ENCODE results near the gene COX7A2. TPM values are rescaled to one million over a fixed set of nuclear protein-coding genes. Genes with fewer than 3 reads are reported as not detected.

Gene COX7A2
- total RNA-seq, 1 experiment from 2014 or later: 516 TPM

DNA sequence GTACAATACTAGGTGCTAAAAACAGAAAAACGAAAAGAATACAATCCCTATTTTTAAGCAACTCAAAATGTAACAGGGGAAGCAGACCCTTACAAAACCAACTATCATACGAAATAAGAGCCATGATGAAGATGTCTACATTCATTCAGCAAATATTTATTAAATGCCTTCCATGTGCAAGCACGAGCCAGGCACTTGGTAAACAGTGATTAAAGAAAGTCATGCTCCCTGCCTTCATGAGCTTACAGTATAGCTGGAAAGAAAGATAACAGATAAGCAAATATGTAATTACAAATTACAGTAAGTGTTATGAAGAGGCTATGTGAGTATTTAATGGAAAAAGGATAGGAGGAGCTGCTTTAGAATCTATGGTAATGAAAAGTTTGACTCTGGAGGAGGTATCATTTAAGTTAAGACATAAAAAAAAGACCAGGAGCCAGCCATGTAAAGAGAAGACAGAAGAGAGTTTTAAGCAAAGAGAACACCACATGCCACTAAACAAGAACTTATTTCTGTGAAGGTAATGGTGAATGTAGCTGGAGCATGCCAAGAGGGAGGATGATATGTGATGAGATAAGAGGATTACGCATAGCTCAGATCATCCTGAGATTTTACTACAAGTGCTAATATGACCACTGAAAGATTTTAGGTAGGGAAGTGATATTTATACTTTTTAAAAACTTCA is 19.3 kb upstream of the COX7A2 start:
- no CpG with 5 or more reads among the region's 4 CpGs for WGBS (ENCODE audit: extremely low coverage, insufficient read length, low lambda C conversion rate)

More for the DNA sequence above, 19.3 kb upstream of the COX7A2 start:
- TF ChIP-seq CTCF (conservative IDR thresholded peaks at IDR 0.05): no peak
- H3K9me3 ChIP-seq (ENCODE audit: control insufficient read depth, low read depth, low read length): no peaks in the 10 kb centered on the region
- H3K27ac ChIP-seq (ENCODE audit: insufficient read length, low read depth, low read length): no peak overlapping the region
- no peak overlapping the region for H3K18ac ChIP-seq (ENCODE audit: insufficient read length, low read depth, low read length)
- no peaks in the 10 kb centered on the region for H4K20me1 ChIP-seq (ENCODE audit: control insufficient read depth, insufficient read depth, insufficient read length)
- no peak overlapping the region for H3K56ac ChIP-seq (ENCODE audit: insufficient read length, low read depth, low read length)
- no peaks in the 10 kb centered on the region for H3K79me2 ChIP-seq (ENCODE audit: insufficient read depth, low read length)
- Mint-ChIP-seq H3K4me3 (no peak overlapping the region), H3K9me3 (no peaks in the 10 kb centered on the region), H3K36me3 (ENCODE audit: insufficient read depth in 1 of 3, low read depth in 3 of 3) (peaks cover 2 to 32% (median 23%) of the 10 kb centered on the region in 3 experiments; a peak in 5 of 7 replicates), H3K27me3 (ENCODE audit: low read depth) (no peaks in the 10 kb centered on the region), H3K27ac (peak overlapping the region in 1 of 3 experiments; percentile 1; a peak in 2 of 7 replicates), H3K4me1 (peaks cover 11 to 13% of the 10 kb centered on the region in 2 experiments)
- no peaks in the 10 kb centered on the region for H3K4me1 ChIP-seq (ENCODE audit: insufficient read depth, low read length)
- no peak overlapping the region for H3K9ac ChIP-seq (ENCODE audit: extremely low read depth, insufficient read length, low read length)
- no peak overlapping the region for H2BK20ac ChIP-seq (ENCODE audit: low read depth, low read length, poor library complexity, severe bottlenecking)
- no peak overlapping the region for H2BK12ac ChIP-seq (ENCODE audit: insufficient read length, low read depth, low read length)
- no peak overlapping the region for H4K8ac ChIP-seq (replicated peaks; ENCODE audit: insufficient read length, low read depth, low read length)
- H2BK5ac ChIP-seq (ENCODE audit: insufficient read length, low read length): no peak overlapping the region
- no peak for DNase-seq
- no peak overlapping the region for H2BK120ac ChIP-seq (ENCODE audit: low read depth, low read length, poor library complexity, severe bottlenecking)
- no peak overlapping the region for H3K23ac ChIP-seq (ENCODE audit: insufficient read length, low read depth, low read length)
- no peak overlapping the region for H2BK15ac ChIP-seq (ENCODE audit: low read depth, low read length)
- H2AK5ac ChIP-seq (ENCODE audit: insufficient read length, low read length): no peak overlapping the region
- no peak overlapping the region for H2AFZ ChIP-seq (ENCODE audit: low read length)
- H3K4me2 ChIP-seq (ENCODE audit: insufficient read depth, insufficient read length, low read length): no peak overlapping the region
- H3K4ac ChIP-seq (ENCODE audit: low read depth, low read length): no peak overlapping the region
- no peaks in the 10 kb centered on the region for H3K23me2 ChIP-seq (ENCODE audit: insufficient read length, low read depth, low read length, poor library complexity, severe bottlenecking)
- H3K79me1 ChIP-seq (ENCODE audit: insufficient read depth, low read depth, low read length, poor library complexity, severe bottlenecking): no peaks in the 10 kb centered on the region
- no peak overlapping the region for H3K14ac ChIP-seq (ENCODE audit: insufficient read depth, low read length)
- no peaks in the 10 kb centered on the region for H3K27me3 ChIP-seq (ENCODE audit: insufficient read depth, low read length)
- no peak overlapping the region for H4K5ac ChIP-seq (ENCODE audit: insufficient read length, low read depth, low read length)
- H3T11ph ChIP-seq (ENCODE audit: low read length): no peak overlapping the region
- H4K91ac ChIP-seq (ENCODE audit: insufficient read length, low read depth, low read length): no peak overlapping the region
